ENCODE data around the gene SFXN5. TPM values are rescaled to one million over a fixed set of nuclear protein-coding genes. Genes with fewer than 3 reads are reported as not detected.
A peak's percentile ranks its signal among the peaks of the same experiment; 100 is the strongest.

The SFXN5 gene
- total RNA-seq, 6 experiments from 2014 or later = 33.1 to 73.4 (median 56.6) TPM

GRCh38 chr2:73022024-73022568 lies 49.4 kb downstream of the SFXN5 start:
- Histone ChIP-seq H3K9me3 (no peaks in the 10 kb centered on the region), H3K27me3 (no peaks in the 10 kb centered on the region), H3K36me3 (peaks cover 0 to 9% (median 0%) of the 10 kb centered on the region in 4 donors), H3K27ac (peak overlapping the region in 2 of 3 donors; percentile 8 to 58), H3K4me3 (no peak overlapping the region), H3K4me1 (peaks cover 0 to 32% (median 8%) of the 10 kb centered on the region in 4 donors)
- ATAC-seq (peak; percentile 8 to 35 (median 31)), DNase-seq (no peak)
- 77% methylated on average over 3 of the region's 4 CpGs for WGBS (ENCODE audit: insufficient coverage, low coverage, low lambda C conversion rate, missing lambda C conversion rate)
- TF ChIP-seq CTCF (IDR thresholded peaks at IDR 0.05) (no peak), POLR2A (IDR thresholded peaks at IDR 0.05) (no peak)
- intact Hi-C loops (cut with DNase I) = no loop called here

- Histone ChIP-seq H3K4me1 (peaks cover 0 to 32% (median 8%) of the 10 kb centered on the region in 4 donors), H3K27me3 (no peaks in the 10 kb centered on the region), H3K9me3 (no peaks in the 10 kb centered on the region), H3K27ac (peak overlapping the region in 2 of 3 donors; percentile 22 to 58), H3K36me3 (peaks cover 0 to 9% (median 0%) of the 10 kb centered on the region in 4 donors), H3K4me3 (no peak overlapping the region)
- WGBS (ENCODE audit: insufficient coverage, low coverage, low lambda C conversion rate, missing lambda C conversion rate) = 25% methylated on average over 1 of the region's 8 CpGs
- ATAC-seq = peak; percentile 73 to 87 (median 80)
- no peak for TF ChIP-seq POLR2A (IDR thresholded peaks at IDR 0.05)
- TF ChIP-seq CTCF (IDR thresholded peaks at IDR 0.05) = peak in 1 of 4 donors; percentile 9
- no peak for DNase-seq
- intact Hi-C loops (cut with DNase I) = no loop called here
Observed at GRCh38 chr2:73021371-73022010, 50.0 kb downstream of the SFXN5 start.

- peak; percentile 58 to 82 (median 66) for ATAC-seq
Observed at GRCh38 chr2:73020657-73021370, 50.7 kb downstream of the SFXN5 start.

GRCh38 chr2:73020306-73020656 lies 51.2 kb downstream of the SFXN5 start:
- peak overlapping the region in 1 of 3 donors; percentile 58 for H3K27ac ChIP-seq
- intact Hi-C loops (cut with DNase I) = no loop called here
- TF ChIP-seq CTCF (IDR thresholded peaks at IDR 0.05) = no peak
- no peak for TF ChIP-seq POLR2A (IDR thresholded peaks at IDR 0.05)
- no peak overlapping the region for H3K4me3 ChIP-seq
- 82% methylated on average over 2 of the region's 8 CpGs for WGBS (ENCODE audit: insufficient coverage, low coverage, low lambda C conversion rate, missing lambda C conversion rate)
- no peaks in the 10 kb centered on the region for H3K9me3 ChIP-seq
- ATAC-seq (no peak), DNase-seq (no peak)
- H3K27me3 ChIP-seq = no peaks in the 10 kb centered on the region
- peaks cover 0 to 32% (median 8%) of the 10 kb centered on the region in 4 donors for H3K4me1 ChIP-seq
- H3K36me3 ChIP-seq = peaks cover 0 to 9% (median 0%) of the 10 kb centered on the region in 4 donors

More at GRCh38 chr2:73020657-73021370, 50.7 kb downstream of the SFXN5 start:
- Histone ChIP-seq H3K27ac (peak overlapping the region in 2 of 3 donors; percentile 22 to 58), H3K36me3 (peaks cover 0 to 9% (median 0%) of the 10 kb centered on the region in 4 donors), H3K27me3 (no peaks in the 10 kb centered on the region), H3K9me3 (no peaks in the 10 kb centered on the region), H3K4me1 (peaks cover 0 to 32% (median 8%) of the 10 kb centered on the region in 4 donors), H3K4me3 (no peak overlapping the region)
- peak in 1 of 3 donors; percentile 47 for DNase-seq
- TF ChIP-seq POLR2A (IDR thresholded peaks at IDR 0.05) (no peak), CTCF (IDR thresholded peaks at IDR 0.05) (no peak)
- 50% methylated on average over 2 of the region's 12 CpGs for WGBS (ENCODE audit: insufficient coverage, low coverage, low lambda C conversion rate, missing lambda C conversion rate)
- intact Hi-C loops (cut with DNase I) = no loop called here

Measured in right lobe of liver (tissue), 6 donors.